DLD1 (cell line): ENCODE results near the gene OVOL2.

Source experiments
- in situ Hi-C: cut with HindIII; loops from 2 replicates; pipeline ENCODE4 v1.10.0; 2017; ENCODE audit warnings: low sequenced_read_pairs

The OVOL2 gene

GRCh38 chr20:18019068-18019467 is 38.6 kb downstream of the OVOL2 start:
- in situ Hi-C loops, result no loop called here

GRCh38 chr20:18018100-18018499 is 39.6 kb downstream of the OVOL2 start:
- in situ Hi-C loops, result no loop called here

- in situ Hi-C loops, result no loop called here
Observed at GRCh38 chr20:18016772-18017171, 40.9 kb downstream of the OVOL2 start.

DNA sequence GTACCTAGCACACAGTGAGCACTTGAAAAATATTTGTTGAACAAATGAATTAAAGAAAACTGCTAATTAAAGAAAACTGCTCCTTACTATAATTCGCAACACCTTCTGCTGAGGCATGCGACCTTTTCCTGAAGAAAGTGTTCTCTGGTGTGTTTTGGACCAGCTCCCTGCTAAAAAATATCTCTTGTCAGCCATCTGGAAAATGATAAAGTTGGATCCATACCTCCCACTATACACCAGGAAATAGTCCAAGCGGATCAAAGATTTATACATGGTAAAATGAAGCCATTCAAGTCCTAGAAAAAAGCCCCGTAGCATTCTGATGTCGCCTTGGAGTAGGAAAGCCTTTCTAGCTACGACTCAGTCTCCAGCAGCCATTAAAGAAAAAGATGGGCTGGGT is 43.3 kb downstream of the OVOL2 start:
- in situ Hi-C loops, result no loop called here

- in situ Hi-C loops, result no loop called here
Observed at GRCh38 chr20:18012901-18013300, 44.8 kb downstream of the OVOL2 start.

GRCh38 chr20:18011951-18012645 is 45.6 kb downstream of the OVOL2 start:
- in situ Hi-C loops, result no loop called here

DNA sequence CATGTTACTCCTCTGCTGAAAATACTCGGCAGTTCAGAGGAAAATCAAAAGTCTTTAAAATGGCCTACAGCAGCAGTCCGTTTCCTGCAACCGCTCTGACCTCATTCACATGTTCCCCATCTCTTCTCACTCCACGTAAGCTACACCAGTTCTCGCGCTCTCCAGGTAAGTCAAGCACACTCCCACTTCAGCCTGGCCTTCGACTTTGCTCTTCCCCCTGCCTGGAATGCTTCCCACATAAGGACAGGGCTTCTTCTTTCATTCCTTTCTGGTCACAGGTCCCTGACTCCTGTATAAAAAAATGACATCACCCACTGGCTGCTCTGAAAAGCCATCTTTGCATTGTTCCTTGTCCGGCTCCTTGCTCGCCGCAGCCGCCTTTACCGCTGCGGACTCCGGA is 46.2 kb downstream of the OVOL2 start:
- in situ Hi-C loops, result no loop called here

GRCh38 chr20:18009116-18009515 is 48.6 kb downstream of the OVOL2 start:
- in situ Hi-C loops, result no loop called here

DNA sequence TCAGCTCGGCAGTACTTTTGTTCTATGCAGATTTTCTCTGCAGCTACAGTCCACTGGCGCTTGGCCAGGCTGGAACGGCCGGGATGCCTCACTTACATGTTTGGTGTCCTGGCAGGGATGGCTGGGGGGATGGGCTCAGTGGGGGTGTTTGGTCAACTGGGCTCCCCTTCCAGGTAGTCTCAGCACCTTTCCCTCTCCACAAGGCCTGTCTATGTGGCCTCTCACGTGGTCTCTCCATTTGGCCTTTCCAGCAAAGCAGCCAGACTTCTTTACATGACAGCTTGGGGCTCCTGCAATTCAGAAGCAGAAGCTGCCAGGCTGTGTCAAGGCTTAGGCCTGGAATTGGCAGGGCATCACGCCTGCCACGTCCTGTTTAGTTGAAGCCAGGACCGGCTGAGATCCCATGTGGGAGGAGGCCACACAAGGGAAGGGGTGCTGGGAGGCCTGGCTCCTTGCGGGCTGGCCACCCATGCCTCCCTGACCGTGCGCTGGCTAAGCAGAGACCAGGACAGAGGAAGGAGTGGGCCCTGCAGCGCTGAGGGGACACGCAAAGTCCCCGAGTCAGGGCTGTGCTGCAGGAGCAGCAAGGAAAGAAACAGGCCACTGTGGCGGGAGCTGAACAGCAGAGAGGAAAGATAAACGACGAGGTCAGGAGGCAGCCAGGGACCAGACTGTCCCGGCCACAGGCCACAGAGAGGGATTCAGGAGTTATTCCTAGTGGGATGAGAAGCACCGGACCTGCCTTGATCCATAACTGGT is 50.0 kb downstream of the OVOL2 start:
- in situ Hi-C loops, result no loop called here

DNA sequence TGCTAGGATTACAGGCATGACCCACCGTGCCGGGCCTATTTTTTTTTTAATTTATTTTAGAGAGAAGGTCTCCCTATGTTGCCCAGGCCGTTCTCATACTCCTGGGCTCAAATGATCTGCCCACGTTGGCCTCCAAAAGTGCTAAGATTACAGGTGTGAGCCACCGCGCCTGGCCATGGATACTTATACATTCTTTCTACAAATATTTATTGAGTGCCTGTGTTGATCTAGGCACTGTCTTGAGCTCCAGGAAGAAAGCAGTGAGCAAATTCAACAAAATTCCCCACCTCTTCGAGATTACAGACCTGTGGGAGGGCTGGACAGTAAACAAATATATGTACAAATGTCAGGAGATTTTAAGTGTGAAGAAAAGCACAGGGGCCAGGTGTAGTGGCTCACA is 51.0 kb downstream of the OVOL2 start:
- in situ Hi-C loops, result no loop called here

DNA sequence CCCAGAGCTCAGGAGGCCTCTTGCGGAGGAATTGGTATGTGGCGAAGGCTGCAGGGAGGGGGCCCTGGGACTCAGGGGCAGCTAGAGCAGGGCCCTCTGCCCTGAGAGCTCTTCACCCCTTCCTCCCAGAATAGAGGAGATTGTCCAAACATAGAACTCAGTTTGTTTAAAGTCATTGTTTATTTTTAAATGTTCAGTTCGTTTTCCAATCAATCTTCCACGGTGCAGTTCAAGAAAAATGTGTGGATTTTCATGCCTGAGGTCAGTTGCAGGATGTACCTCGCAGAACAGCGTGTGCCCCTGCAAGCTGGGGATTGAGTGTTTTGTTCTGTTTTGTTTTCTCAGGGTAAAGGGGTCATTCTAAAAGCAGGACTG is 51.7 kb downstream of the OVOL2 start:
- in situ Hi-C loops, result no loop called here

- in situ Hi-C loops, result no loop called here
Observed at GRCh38 chr20:18005170-18005989, 52.3 kb downstream of the OVOL2 start.

- in situ Hi-C loops, result no loop called here
Observed at GRCh38 chr20:18004384-18005031, 53.2 kb downstream of the OVOL2 start.

GRCh38 chr20:18003897-18004296 is 53.8 kb downstream of the OVOL2 start:
- in situ Hi-C loops, result no loop called here

- in situ Hi-C loops, result no loop called here
Observed at GRCh38 chr20:18001131-18001921, 56.4 kb downstream of the OVOL2 start.

DNA sequence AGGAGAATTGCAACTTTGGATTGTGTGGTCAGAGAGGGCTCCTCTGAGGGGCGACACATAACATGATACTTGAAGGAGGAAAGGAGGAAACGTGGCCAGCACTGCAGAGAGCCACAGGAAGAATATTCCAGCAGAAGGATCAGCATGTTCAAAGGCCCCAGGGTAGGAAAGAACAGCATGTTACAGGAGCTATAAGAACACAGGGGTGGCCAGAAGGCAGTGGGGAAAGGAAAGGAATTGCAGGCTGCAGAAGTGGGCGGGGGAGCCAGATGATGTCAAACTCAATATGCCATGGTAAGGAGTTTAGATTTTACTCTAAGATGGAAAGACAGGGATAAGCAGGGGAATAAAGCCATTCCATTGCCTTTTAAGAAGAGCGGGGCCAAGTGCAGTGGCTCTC is 58.1 kb downstream of the OVOL2 start:
- in situ Hi-C loops, result no loop called here

DNA sequence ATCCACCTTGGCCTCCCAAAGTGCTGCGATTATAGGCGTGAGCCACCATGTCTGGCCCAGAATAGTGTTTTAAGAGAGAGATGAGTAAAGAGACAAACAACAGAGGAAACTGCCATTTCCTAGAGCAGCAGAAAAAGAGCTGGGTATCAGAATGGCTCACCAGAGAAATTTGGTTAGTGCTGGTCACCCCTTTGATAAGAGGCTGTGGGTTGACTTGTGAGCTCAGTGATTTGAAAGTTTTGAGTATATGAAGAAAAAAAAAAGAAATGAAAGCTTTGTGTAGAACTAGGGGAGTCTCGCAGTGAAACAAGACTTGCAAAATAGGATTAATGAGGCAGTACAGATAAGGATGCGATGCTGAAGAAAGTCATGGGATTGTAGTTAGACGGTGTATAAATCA is 59.3 kb downstream of the OVOL2 start:
- in situ Hi-C loops, result no loop called here

DNA sequence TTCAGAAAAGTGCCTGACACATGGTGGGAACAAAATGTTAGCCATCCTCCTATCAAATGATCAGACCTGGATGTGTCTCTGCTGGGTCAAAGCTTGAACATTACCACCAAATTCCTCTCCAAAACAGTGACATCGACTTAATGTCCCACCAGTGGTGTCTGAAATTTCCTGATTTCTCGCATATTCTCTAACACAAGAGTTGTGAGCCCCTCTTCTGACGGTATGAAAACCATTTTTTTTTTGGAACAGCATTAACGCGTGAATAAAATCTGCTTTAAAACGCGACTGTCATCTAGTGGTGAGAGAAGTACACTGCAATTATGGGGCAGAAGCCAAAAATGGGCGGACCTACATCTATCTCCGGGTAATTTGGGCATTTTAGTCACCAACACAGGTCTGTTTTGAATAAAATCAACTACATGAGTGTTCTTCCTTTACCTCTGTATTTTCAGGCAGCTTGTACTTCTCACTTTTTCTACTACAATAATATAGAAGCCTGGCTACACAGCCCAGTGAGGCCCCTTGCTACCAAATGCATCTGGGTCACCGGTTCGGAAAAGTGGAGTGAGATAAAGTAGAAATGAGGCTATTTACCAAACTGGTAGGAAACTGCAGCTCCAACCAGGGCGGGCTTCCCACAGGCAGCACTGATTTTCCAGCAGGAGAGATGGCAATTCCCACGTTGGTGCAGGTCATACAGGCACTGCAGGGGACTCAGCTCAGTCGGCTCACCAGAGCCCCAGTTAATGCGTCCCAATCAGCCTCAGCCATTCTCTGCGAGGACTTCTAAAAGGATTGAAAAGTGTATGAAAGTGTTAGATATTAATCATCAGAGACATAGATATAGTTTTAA is 61.5 kb downstream of the OVOL2 start:
- in situ Hi-C loops, result no loop called here

DNA sequence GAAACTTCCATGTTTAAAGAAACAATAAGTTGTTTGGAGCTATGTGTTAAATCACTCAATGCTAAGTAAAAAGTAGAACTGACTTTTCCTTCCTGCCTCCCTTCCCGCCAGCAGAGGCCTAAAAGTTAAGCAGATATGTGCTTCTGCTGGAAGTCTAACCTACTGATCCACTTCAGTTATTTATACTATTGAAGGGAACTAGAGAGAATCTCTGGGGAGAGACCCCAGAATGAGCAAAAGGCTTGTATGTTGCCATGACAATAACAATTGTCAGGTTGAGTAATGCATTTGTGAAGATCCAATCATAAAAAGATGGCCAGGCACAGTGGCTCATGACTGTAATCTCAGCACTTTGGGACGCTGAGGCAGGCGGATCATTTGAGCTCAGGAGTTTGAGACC is 64.2 kb downstream of the OVOL2 start:
- in situ Hi-C loops, result no loop called here
